Upper lobe of right lung (tissue), 1 donor: Measurements from ENCODE around the gene GALNT7. TPM values are rescaled to one million over a fixed set of nuclear protein-coding genes. Genes with fewer than 3 reads are reported as not detected.
A peak's percentile ranks its signal among the peaks of the same experiment; 100 is the strongest.

Experiments
- ATAC-seq: fragments of 200-7000 bp; cut with Tn5 transposase; one replicate; pipeline ENCODE4 v1.9.1; 2020; ENCODE audit warnings: mild to moderate bottlenecking, moderate library complexity
- DNase-seq: peaks from one replicate; pipeline ENCODE4 v3.0.0-alpha.2; 2020
- H3K27ac ChIP-seq: fragments of 200-600 bp; one replicate; pipeline ENCODE4 v1.8.0; 2022
- H3K27me3 ChIP-seq: fragments of 200-600 bp; one replicate; pipeline ENCODE4 v1.8.0; 2022; ENCODE audit warnings: mild to moderate bottlenecking
- H3K36me3 ChIP-seq: fragments of 200-600 bp; one replicate; pipeline ENCODE4 v1.8.0; 2022
- H3K4me1 ChIP-seq: fragments of 200-600 bp; one replicate; pipeline ENCODE4 v1.8.0; 2022
- H3K4me3 ChIP-seq: fragments of 200-600 bp; one replicate; pipeline ENCODE4 v1.8.0; 2022; ENCODE audit warnings: mild to moderate bottlenecking
- H3K9me3 ChIP-seq: fragments of 200-600 bp; one replicate; pipeline ENCODE4 v1.8.0; 2022
- intact Hi-C: fragments of 100-400 bp; cut with DNase I; formaldehyde crosslinking; loops from one replicate; pipeline ENCODE4 v1.11.0; 2022
- total RNA-seq: library from RNA; stranded (reverse); fragmentation: NEBNext Ultra II Directional; extraction: Animal tissue kit (Norgen Biotek cat#: 25700); gene quantifications from one replicate; pipeline ENCODE4 v1.2.1, GENCODE V29; 2021
- TF ChIP-seq, protein P1 (sequence below): fragments of 200-600 bp; IDR thresholded peaks from one replicate; pipeline ENCODE4 v1.8.0; 2022; ENCODE audit warnings: antibody characterized with exemption
- donor health status: DM: no; HTN: yes; CAD: no; lungs with severe emphysema.

GALNT7 gene
- total RNA-seq, 1 donor from 2014 or later, result 22.3 TPM

DNA sequence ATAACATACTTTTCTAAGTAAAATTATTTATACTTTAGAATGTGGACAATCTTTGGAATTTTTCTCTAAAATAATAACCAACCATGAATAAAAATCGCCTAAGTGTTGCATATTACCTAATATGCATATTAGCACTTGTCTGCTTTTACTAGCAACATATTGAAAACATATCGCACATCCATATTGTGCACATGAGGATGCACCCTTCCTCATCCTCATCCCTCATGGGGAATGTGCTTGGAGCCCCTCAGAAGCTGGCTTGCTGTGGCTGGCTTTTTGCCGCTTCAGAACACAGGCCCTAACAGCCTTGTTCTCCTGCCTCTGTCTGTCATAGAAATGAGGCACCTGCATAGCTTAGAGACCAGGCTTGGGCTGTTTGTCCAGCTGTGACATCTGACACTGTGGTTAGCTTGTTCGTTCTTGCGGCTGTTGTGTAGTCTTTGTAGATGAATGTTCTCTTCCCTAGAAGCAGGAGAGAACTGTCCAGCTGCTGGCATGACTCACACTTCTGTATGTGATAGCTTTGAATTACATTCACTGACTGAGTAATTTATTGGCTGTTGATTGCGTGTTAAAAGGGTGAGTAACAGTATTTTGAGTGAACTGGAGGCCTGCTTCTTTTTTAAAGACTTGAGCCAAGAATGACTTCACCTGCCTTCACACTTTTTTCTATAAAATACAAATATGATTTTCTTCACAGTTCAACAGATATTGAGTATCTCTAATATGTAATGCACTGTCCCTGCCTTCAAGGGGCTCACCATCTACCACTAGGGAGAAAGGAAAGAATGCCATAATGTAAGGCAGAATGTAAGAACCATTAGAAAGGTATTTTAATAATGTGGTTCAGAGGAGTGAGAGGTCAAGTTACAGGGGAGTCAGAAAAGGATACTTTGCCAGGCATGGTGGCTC is 83.7 kb downstream of the GALNT7 start:
- Histone ChIP-seq H3K27ac (no peak overlapping the region), H3K4me1 (no peaks in the 10 kb centered on the region), H3K27me3 (no peaks in the 10 kb centered on the region), H3K36me3 (no peaks in the 10 kb centered on the region), H3K9me3 (no peaks in the 10 kb centered on the region), H3K4me3 (no peak overlapping the region)
- no peak for DNase-seq
- TF ChIP-seq, protein P1, sequence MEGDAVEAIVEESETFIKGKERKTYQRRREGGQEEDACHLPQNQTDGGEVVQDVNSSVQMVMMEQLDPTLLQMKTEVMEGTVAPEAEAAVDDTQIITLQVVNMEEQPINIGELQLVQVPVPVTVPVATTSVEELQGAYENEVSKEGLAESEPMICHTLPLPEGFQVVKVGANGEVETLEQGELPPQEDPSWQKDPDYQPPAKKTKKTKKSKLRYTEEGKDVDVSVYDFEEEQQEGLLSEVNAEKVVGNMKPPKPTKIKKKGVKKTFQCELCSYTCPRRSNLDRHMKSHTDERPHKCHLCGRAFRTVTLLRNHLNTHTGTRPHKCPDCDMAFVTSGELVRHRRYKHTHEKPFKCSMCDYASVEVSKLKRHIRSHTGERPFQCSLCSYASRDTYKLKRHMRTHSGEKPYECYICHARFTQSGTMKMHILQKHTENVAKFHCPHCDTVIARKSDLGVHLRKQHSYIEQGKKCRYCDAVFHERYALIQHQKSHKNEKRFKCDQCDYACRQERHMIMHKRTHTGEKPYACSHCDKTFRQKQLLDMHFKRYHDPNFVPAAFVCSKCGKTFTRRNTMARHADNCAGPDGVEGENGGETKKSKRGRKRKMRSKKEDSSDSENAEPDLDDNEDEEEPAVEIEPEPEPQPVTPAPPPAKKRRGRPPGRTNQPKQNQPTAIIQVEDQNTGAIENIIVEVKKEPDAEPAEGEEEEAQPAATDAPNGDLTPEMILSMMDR, result no peak
- peak; percentile 60 for ATAC-seq
- intact Hi-C loops, result no loop called here

DNA sequence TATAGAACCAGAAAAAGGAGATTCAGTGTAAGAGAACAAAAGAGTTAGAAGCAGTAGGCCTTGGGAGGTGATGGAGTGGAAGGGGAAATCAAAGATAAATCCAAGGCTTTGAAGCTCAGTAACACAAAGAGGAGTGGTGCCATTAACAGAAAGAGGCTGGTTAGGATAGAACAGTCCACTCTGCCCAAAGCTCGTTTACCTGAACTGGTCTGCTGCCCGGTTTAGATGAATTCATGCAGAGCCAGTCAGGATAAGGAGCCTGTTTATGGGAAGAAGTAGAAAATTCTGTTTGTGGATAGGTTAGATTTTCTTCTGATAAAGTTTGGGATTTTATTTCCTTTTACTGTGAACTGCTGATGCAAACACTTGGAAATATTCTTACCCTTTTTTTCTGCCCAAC is 85.0 kb downstream of the GALNT7 start:
- no peak for DNase-seq
- H3K4me1 ChIP-seq, result no peaks in the 10 kb centered on the region
- no peaks in the 10 kb centered on the region for H3K27me3 ChIP-seq
- ATAC-seq, result no peak
- intact Hi-C loops, result no loop called here
- no peaks in the 10 kb centered on the region for H3K9me3 ChIP-seq
- no peaks in the 10 kb centered on the region for H3K36me3 ChIP-seq
- H3K4me3 ChIP-seq, result no peak overlapping the region
- TF ChIP-seq, protein P1, result no peak
- no peak overlapping the region for H3K27ac ChIP-seq

DNA sequence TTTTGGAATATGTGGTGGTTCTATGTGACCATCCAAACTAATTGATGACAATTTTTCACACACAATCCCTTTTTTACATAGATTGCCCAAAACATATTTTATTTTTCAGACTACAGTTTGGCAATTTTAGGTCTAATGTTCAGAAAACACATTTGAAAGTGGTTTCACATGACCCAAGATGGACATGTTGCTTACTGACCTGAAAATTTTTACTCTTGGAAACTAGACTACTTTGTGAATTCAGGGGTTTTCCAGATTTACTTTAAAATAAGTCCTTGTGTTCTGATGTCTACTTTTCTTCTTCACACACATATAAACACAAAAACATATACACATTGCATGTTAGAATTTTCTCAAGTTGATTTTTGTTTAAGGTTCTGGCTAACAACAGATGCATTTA is 86.0 kb downstream of the GALNT7 start:
- DNase-seq (no peak), ATAC-seq (no peak)
- Histone ChIP-seq H3K27me3 (no peaks in the 10 kb centered on the region), H3K4me1 (no peaks in the 10 kb centered on the region), H3K4me3 (no peak overlapping the region), H3K36me3 (no peaks in the 10 kb centered on the region), H3K9me3 (no peaks in the 10 kb centered on the region), H3K27ac (no peak overlapping the region)
- TF ChIP-seq, protein P1, result no peak
- intact Hi-C loops, result loop anchor here (5.0 kb wide), 1 partner anchor 242 kb away; no protein-coding TSS in a partner anchor

DNA sequence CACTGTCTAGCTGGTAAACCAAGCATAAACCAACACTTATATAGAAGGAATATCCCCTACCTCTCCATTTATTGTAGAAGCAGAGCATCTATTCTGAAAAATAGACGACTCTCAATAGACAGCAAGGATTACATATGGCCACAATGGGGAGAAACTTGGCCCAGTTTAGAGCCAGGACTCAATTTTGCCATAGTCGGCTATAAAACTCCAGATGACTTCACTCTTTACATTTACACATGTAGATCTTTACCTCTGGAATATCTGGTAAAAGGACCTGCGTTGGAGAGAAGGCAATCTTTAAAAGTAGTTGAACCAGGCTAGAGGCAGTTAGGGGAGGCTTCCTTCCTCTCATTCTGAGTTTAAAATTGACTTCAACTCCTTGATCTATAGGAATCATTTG is 88.2 kb downstream of the GALNT7 start:
- H3K27me3 ChIP-seq, result no peaks in the 10 kb centered on the region
- ATAC-seq (no peak), DNase-seq (no peak)
- H3K27ac ChIP-seq, result no peak overlapping the region
- no peaks in the 10 kb centered on the region for H3K4me1 ChIP-seq
- H3K9me3 ChIP-seq, result no peaks in the 10 kb centered on the region
- no peaks in the 10 kb centered on the region for H3K36me3 ChIP-seq
- TF ChIP-seq, protein P1, result no peak
- H3K4me3 ChIP-seq, result no peak overlapping the region
- intact Hi-C loops, result loop anchor here (5.0 kb wide), 1 partner anchor 245 kb away; no protein-coding TSS in a partner anchor

DNA sequence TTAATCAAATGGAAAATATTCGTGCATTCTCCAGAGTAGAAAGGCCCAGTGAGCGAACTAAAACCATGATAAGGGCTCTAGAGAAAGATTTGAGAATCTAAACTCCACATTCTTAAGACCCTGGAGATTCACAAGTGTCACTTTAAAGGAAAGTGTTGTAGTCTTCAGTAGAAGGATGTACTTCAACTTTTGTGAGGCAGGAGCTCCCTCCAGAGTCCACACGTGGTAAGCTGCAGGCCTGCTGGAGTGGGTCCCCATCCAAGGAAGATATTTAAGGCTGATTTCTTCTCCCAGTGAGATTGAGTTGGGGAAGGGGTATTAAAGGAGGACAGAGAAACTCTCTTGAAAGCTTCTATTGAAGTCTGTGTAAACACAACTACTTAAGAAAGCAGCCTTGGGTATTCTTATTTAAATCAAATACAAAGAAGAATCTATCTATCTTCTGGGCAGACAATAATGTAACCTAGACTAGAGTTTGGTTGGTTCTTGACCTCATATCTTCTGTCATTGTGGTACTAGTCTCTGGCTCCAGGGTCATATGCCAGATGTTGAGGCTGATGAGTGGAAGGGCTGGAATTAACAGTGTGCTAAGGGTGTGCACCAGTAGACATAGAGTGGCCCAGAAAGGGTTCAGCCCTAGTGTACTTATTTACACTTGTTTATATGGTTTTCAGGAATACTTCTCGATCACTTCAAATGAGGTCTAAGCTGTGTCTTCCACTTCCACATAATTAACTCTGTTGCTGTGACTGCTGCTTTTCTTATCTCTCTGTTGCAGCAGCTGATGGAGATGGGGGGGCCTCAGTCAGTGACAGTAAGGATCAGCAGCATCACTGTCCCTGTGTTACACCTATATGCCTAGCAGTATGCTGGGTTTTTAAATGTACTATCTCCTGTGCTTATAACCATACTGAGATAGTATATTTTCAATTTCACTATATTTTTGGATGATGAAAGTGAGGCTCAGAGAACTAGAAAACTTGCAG is 89.4 kb downstream of the GALNT7 start:
- H3K9me3 ChIP-seq, result no peaks in the 10 kb centered on the region
- H3K4me1 ChIP-seq, result no peaks in the 10 kb centered on the region
- H3K36me3 ChIP-seq, result no peaks in the 10 kb centered on the region
- TF ChIP-seq, protein P1, result peak; percentile 81
- DNase-seq (peak; percentile 67), ATAC-seq (peak; percentile 93)
- no peak overlapping the region for H3K27ac ChIP-seq
- H3K4me3 ChIP-seq, result no peak overlapping the region
- no peaks in the 10 kb centered on the region for H3K27me3 ChIP-seq
- intact Hi-C loops, result loop anchor here (5.0 kb wide), 1 partner anchor 246 kb away; no protein-coding TSS in a partner anchor
